Measurements from ENCODE around the gene SPATA4.

The SPATA4 gene

DNA sequence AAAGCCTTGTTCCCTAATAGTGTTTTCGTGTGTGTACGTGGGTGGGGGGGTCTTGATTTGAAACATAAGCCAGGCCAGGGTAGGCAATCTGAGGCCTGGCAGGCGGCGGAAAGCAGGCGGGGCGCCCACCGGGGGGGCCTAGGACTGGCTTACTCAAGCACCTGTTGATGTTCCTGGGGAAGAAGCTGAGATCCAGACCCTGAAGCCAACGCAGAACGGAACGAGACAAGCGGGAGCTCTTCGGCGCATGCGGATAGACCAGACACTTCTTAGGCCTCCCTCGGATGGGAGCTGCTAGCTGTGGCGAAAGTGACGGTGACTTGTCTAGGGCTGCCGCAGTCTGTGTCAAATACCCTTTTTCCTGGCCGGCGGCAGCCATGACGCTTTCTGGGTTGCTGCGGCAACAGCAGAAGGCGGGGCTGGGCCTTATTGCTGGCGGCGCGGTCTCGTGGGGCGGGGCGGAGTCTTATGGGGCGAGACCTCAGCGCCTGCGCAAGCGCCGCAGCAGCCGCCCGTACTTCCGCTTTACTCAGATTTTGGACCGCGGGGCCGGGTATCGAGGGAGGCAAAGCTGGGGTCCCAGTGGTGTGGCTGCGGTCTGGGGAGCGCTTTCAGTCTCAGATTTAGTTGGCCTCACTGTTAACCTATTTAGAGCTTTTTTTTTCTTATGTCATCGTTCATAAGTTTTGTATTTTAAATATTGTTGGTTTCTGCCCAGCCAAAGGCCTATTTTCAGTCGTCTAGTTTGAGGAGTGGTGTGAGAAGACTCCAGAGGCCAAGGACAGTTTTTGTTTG, at the start of gene SPATA4:
SPATA4 (minus strand) TSS at position 402 of the 795 bp plus-strand sequence; CDS start at position 379, 23 bp downstream.
- TF ChIP-seq, protein P1, sequence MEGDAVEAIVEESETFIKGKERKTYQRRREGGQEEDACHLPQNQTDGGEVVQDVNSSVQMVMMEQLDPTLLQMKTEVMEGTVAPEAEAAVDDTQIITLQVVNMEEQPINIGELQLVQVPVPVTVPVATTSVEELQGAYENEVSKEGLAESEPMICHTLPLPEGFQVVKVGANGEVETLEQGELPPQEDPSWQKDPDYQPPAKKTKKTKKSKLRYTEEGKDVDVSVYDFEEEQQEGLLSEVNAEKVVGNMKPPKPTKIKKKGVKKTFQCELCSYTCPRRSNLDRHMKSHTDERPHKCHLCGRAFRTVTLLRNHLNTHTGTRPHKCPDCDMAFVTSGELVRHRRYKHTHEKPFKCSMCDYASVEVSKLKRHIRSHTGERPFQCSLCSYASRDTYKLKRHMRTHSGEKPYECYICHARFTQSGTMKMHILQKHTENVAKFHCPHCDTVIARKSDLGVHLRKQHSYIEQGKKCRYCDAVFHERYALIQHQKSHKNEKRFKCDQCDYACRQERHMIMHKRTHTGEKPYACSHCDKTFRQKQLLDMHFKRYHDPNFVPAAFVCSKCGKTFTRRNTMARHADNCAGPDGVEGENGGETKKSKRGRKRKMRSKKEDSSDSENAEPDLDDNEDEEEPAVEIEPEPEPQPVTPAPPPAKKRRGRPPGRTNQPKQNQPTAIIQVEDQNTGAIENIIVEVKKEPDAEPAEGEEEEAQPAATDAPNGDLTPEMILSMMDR (IDR thresholded peaks at IDR 0.05; ENCODE audit: borderline replicate concordance, insufficient read depth, low read depth, low read length), result no peak
- peak within 1 kb of the TSS; percentile 67 for H3K4me3 ChIP-seq (ENCODE audit: low read depth, low read length)

DNA sequence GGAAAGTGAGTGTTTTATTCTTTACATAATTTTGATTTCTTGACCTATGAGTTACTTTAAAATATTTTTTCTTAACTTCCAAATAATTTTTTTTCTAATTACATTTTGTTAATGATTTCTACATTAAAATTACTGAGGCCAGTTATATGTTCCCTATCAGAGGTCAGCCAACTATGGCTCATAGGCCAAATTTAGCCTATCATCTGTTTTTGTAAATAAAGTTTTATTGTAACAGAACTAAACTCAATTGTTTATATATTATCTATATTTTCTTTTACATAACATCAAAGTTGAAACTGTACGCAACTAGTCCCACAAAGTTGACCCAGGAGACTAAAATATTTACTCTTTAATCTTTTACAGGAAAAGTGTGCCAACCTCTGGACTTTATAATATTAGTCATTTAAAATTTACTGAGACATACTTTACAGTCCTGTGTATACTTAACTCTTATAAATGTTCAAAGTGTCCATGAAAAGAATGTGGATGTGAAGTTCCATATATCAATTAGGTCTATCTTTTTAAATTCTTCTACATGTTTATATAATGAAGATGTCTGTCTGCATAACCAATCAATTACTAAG, 47.5 kb upstream of the SPATA4 start:
- H3K4me3 ChIP-seq (ENCODE audit: low read depth, low read length), result no peak overlapping the region
- TF ChIP-seq, protein P1 (IDR thresholded peaks at IDR 0.05; ENCODE audit: borderline replicate concordance, insufficient read depth, low read depth, low read length), result no peak

DNA sequence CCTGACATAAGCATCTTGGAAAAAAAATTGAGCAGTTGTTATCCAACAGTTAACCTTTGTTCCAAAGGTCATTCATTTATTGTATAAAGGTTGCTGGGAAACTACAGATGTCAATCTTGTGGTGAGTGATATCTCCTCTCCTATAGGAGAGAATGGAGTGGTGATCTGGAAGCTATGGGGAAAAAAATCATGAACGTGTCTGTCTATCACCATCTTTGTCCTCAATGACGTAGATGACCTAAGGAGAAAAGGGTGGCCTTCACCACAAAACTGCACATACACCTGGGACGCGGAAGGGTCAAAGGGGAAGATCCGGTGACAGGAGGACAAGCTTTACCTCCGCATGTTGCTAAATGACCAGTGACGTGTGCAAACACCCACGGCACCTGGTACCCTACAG, 46.3 kb upstream of the SPATA4 start:
- TF ChIP-seq, protein P1 (IDR thresholded peaks at IDR 0.05; ENCODE audit: borderline replicate concordance, insufficient read depth, low read depth, low read length), result no peak
- H3K4me3 ChIP-seq (ENCODE audit: low read depth, low read length), result no peak overlapping the region

DNA sequence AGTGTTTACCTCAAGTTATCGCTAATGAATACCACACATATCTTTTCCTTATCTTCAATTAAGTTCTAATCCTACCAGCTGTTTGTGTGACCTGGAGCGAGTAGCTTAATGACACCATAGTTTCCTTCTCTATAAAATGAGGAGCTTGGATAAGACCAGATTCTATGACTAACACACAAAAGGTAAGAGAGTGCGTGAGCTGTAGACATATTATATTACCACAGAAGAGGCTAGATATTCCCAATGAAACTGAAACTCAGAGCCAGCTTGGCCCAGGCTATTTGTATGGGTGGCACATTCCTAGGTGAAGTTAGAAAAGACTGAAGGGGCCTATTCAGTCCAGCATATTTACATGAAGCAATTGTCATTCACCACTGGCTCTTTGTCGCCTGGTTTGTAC, 43.4 kb upstream of the SPATA4 start:
- TF ChIP-seq, protein P1 (IDR thresholded peaks at IDR 0.05; ENCODE audit: borderline replicate concordance, insufficient read depth, low read depth, low read length), result no peak
- no peak overlapping the region for H3K4me3 ChIP-seq (ENCODE audit: low read depth, low read length)

GRCh38 chr4:176238157-176238610, 42.8 kb upstream of the SPATA4 start:
- no peak overlapping the region for H3K4me3 ChIP-seq (ENCODE audit: low read depth, low read length)

GRCh38 chr4:176236946-176237345, 41.6 kb upstream of the SPATA4 start:
- TF ChIP-seq, protein P1 (IDR thresholded peaks at IDR 0.05; ENCODE audit: borderline replicate concordance, insufficient read depth, low read depth, low read length), result no peak
- no peak overlapping the region for H3K4me3 ChIP-seq (ENCODE audit: low read depth, low read length)

More at GRCh38 chr4:176238157-176238610, 42.8 kb upstream of the SPATA4 start:
- TF ChIP-seq, protein P1 (IDR thresholded peaks at IDR 0.05; ENCODE audit: borderline replicate concordance, insufficient read depth, low read depth, low read length), result no peak

Measured in GM12875 (cell line).